ENCODE results near the gene CACTIN.

CACTIN gene

DNA sequence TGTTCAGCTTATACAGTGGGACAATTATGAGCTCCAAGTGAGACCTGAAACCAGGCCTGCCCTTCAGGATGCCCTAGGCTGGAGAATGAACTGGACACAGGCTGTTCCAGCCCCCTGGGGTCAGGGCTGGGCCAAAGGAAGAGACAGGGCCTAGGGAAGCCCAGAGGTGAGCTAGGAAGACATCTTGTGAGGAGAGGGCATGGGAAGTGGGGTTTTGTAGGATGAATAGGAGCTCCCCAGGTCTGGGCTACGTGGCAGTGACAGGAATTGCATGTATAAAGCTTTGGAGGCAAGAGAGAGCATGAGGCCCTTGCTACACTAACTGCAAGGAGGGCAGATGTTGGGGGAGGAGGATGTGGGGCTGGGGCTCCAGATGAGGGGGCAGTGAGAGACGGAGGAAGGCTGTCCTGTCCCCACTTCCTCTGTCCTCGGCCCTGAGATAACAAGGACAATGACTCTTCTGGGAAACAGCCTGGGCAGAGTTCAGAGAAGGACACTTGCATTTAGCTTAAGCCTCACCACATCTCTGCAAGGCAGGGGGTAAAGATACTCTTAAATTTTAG is 18.4 kb downstream of the CACTIN start:
- DNase-seq, result no peak

DNA sequence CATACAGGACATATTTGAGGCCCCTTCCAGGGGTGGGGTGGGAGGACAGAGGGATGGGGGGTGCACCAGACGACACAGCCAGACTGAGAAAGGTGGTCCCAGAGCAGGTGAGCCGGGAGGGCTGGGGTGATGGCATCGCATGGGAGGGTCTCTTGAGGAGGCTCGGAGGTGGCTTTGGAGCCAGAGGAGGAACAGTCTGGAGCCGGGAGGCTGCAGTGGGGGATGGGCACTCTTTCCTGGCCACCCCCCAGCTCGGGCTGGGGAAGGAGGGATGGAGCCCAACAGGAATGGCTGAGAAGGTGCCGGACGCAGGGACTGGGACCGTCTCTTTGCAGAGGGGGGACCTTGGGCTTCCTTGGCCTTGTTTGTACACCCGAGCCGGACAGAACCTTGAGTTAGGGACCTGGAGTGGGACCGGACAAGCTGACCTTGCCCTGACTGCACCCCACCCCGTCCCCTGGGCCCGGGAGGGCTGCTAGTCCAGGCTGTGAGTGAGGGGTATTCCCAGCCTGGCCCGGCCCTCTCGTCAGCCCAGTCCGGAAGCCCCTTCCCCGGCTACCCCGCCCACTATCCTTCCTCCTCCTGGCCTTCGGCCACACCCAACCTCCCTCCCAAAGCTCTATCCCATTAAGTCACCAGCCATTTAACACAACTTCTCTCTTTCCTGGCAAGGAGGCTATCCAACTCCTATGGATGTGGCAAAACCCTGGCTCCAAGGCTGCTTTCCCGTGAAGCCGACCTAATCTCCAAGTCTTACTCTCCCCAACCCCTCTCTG is 19.1 kb downstream of the CACTIN start:
- no peak for DNase-seq

DNA sequence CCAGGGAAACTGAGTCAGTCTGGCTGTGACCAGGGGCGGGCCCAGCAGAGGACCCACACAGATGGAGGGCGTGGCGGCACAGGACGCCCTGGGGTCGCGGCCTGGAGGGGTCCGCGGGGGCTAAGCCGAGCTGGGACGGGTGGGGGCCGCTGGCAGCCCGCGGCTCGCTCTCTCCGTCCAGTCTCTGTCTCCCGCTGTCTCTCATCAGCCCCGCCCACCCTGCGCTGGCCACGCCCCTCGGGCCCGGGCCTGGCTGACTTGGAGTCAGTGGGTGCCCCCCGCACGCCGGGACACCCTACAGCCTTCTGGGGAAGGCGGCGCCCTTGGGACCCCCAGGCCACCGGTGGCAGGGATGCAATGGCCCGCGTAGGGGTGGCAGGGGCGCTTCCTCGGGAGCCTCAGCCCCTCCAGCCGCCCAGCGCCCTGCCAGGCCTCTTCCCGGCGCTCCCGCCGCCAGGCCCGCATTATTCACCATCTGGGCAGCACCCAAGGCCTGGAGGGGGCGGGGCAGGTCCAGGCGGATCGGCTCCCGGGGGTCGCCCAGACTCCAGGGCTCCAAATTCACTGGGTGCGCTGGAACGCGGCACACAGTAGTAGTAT is 19.8 kb downstream of the CACTIN start, which contains the start of gene TBXA2R:
TSS of gene TBXA2R (minus strand) at position 186 of the 600 bp plus-strand sequence. CDS start 6,241 bp downstream, outside the sequence.
- DNase-seq, result peak; percentile 55

DNA sequence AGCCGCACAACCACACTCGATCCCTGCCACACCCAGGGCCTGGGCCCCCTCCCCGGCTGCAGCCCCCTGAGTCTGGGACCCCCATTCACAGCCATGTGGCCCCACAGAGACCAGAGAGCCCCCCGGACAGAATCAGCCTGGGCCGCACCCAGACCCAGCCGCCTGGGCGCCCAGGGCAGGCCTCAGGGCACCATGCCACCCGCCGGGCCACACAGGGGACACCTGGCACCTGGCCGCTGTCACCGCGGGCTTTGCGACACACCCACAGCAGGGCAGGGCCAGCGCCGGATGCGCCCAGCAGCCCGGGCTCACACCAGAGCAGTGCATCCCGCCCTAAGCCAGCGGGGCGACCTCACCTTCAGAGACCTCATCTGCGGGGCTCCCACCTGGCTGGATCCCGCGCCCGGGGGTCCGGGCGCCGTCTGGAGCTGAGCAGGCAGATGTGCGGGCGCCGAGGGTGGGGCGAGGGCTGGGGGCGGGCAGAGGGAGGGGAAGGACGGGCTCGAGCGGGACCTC is 20.4 kb downstream of the CACTIN start:
- DNase-seq, result peak; percentile 17

DNA sequence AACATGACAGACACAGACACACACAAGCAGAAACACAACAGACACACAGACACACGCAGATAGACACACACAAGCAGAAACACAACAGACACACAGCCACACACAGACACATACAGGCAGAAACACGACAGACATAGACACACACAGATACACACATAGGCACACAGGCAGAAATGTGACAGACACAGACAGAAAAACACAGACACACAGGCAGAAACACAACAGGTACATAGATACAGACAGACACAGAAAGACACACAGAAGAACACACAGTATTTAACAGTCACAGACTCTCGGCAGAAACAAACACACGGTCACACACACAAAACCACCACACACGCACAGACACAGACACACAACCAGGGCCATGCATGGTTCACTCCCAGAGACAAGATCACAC is 20.8 kb downstream of the CACTIN start:
- DNase-seq, result no peak

DNA sequence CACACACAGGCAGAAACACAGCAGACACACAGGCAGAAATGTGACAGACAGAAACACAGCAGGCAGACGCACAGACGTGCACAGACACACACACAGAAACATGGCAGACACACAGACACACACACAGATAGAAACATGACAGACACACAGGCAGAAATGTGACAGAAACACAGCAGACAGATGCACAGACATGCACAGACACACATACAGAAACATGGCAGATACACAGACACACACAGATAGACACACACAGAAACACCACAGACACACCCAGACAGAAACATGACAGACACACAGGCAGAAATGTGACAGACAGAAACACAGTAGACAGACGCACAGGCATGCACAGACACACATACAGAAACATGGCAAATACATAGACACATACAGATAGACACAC is 21.2 kb downstream of the CACTIN start:
- DNase-seq, result no peak

DNA sequence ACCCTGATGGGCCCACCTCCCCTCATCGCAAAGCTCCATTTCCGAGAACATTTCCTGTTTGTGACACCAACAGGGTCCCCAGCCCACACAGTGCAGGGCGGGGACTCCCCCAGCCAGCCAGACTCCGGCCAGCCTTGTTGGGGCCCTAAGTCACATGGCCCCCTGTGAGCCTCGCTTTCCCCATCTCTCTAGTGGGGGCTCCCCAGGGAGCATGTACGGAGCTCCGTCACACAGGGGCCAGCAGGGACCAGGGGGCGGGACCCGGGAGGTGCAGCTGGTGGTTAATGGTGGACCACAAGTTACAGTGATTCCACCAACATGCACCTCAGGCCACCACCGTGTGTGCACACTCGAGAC is 21.6 kb downstream of the CACTIN start:
- no peak for DNase-seq

DNA sequence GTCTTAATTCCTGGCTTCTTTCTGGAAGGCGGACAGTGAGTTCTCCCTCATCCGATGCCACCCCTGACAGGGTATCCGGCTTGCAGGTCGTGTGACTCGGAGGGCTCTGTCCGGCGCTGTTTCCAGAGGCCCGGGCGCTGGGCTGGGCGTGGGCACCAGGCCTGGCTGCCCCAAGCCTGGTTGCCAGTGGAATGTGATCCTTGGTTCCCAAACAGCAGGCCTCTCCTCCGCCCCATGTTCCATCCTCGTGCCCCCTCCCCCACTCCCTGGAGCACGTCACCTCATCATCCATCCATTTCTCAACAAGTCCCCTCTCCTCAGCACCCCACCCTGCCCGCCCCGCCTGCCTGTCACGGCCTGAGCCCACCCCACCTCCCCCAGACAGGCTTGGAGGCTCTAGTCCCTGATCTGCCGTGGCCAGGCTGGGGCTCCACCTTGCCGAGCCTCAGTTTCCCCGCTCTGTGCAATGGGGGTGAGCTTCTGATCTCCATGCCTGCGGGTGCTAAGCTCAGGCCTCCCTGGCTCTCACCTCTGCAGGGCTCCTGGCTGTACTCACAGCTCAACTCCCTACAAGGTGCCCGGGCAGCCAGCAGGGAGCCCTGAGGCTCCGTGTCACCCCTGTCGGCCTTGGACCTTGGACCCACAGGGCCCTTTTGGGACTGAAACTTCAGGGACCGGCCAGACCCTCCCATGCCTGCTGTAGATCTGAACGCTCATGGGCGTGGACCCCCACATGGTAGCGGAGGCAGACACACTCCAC is 22.2 kb downstream of the CACTIN start:
- DNase-seq, result no peak

DNA sequence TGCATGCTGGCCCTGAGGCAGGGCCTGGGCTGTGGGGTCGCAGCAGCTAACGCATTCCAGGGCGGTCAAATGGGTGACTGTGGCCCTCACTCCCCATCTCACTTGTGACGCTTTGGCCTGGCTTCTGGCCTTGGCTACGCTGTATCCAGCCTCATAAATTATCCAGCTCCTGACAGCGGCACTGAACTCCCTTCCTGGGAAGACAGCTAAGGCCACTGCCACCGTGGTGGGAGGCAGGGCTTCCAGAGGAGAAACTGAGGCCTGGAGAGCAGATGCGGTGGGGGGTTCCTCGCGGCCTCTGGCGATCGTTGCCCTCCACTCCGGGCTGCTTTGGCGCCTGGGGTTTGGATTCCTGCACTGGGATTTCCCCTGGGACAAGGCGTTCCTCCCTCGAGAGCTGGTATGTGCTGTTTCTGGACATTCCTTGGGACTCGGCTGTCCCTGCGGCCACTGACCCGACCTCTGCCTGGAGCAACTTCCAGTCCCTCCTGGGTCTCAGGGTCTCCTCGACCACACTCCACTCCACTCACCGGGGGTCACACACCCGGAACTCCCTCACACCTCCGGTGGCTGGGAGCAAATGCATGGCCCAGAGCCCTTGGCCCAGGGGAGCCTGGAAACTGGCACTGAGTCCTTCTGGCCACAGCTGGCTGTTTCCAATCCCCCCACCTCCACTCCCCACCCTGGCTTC is 23.3 kb downstream of the CACTIN start:
- no peak for DNase-seq

DNA sequence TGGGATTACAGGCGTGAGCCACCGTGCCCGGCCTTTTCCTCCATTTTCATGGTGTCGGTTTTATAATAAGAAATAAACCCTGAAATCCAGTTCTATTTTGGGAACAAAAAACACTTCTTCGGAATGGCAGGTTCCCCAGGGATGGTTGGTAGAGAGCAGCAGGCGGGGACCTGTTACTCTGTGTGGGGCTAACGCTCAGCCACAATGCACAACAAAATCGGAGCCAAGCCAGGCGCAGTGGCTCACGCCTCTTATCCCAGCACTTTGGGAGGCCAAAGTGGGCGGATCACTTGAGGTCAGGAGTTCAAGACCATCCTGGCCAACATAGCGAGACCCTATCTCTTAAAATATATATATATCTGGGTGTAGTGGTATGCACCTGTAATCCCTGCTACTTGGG is 25.6 kb downstream of the CACTIN start:
- DNase-seq, result no peak

DNA sequence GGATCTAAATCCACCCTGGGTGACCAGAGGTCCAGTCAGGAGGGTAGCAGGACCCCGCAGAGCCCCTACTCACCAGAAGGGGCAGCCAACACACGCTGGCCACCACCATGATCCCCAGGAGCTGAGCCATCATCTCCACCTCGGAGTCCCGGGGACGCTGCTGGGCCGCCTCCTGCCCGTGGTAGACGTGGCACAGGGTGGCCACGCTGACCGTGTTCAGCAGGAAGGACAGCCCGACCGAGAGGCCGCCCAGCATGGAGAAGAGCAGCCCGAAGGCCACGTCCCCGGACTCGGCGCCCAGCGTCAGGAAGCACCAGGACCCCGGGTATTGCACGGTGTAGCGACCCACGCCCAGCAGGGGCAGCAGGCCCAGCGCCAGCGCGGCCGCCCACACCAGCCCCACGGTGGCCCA is 26.8 kb downstream of the CACTIN start:
- no peak for DNase-seq

DNA sequence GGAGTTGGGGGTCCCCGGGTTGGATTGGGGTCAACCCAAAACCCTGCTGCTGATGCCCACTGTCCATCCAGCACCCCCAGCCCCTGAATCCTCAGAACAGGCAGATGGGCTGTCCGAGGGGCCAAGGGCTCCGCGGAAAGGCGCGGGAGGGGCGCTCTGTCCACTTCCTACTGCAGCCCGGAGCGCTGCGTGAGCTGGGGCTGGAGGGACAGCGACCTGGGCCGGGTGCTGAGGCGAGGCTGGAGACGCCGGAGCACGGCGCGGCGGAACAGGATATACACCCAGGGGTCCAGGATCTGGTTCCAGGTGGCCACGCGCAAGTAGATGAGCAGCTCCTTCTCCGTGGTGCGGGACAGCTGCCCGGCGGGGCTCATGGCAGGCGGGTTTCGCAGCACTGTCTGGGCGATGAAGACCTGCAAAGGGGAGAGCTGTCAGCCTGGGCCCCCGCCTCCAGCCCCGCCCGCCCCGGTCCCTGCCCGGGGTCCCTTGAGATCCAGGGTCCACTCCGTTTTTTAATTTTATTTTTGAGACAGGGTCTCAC is 31.0 kb downstream of the CACTIN start:
- DNase-seq, result no peak

DNA sequence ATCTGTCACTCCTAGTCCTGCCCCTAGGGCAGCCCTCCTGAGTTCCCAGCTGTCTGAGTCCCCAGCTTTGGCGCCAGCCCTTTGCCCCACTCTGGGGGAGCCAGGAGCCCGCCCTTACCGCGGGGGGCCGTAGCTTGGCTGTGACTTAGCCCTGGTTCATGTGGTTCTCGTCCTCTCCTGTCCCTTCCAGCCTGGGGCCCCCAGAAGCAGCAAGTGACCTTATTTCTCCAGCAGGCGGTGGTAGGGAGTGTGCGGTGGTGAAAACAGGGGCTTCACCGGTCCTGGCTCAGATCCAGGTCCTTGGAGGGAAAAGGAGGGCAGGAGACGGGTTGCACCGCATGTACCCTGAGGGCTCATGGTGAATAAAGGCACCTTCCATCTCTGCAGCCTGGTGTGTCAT is 33.4 kb downstream of the CACTIN start:
- DNase-seq, result no peak

DNA sequence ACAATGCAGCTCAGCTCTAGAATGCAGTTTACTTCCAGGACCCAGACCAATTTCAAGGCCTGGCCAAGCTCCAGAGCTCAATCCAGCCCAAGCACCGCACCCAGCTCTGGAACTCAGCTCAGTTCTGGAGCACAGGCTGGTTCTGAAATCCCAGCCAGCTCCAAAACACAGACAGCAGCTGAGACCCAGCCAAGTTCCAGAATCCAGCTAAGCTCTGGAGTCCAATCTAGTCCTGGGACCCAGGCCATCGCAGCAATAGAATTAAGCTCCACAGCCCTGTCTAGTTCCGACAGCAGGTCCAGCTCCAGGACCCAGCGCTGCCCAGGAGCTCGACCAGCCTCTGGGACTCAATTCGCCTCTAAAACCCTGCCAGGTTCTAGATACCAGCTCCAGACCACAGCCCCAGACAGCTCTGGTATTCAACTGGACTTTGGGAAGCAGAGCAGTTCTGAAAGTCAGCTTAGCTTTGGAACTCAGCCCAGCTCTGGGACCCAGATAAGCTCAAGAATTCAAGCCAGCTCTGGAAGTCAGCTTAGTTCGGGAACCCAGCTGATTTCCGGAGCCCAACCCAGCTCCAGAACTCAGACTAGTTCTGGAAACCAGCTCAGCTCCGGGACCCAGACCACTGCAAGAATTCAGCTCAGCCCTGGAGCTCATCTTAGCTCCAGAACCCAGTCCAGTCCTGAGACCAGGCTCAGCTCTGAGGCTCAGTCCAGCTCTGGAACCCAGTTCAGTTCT is 34.5 kb downstream of the CACTIN start:
- no peak for DNase-seq

DNA sequence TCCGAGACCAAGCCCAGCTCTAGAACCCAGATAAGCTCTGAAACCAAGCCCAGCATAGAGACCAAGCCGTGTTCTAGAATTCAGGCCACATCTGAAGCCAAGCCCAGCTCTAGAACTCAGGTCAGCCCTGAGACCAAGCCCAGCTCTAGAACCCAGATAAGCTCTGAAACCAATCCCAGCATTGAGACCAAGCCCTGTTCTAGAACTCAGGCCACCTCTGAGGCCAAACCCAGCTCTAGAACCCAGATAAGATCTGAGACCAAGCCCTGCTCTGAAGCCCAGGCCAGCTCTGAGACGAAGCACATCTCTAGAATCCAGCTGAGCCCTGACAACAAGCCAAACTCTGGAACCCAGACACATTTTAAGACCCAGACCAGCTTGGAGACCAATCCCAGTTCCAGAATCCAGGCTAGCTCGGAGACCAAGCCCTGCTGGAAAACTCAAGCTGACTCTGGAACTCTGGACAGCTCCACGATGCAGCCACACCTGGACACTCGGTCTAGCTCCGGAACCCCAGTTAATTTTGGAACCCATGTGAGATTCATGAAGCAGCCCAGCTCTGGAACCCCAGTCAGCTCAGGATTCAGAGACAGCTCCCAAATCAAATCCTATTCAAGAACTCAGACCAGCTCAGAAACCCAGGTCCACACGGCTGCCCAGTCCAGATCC is 35.5 kb downstream of the CACTIN start:
- no peak for DNase-seq

DNA sequence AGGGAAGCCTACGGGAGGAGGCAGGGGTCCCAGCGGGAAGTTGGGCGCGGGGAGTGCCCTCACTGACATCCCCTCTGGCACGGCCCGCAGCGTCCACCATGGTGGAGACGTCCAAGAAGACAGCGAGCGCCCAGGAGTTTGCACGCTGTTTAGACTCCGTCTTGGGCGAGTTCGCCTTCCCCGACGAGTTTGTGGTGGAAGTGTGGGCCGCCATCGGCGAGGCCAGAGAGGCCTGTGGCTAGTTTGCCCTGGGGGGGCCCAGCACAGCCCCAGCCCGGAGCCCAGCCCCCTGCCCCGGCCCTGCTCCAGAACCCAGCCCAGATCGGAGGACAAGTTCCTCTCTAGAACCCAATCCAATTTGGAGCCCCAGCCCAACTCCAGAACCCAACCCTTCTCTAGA is 36.6 kb downstream of the CACTIN start:
- DNase-seq, result no peak

DNA sequence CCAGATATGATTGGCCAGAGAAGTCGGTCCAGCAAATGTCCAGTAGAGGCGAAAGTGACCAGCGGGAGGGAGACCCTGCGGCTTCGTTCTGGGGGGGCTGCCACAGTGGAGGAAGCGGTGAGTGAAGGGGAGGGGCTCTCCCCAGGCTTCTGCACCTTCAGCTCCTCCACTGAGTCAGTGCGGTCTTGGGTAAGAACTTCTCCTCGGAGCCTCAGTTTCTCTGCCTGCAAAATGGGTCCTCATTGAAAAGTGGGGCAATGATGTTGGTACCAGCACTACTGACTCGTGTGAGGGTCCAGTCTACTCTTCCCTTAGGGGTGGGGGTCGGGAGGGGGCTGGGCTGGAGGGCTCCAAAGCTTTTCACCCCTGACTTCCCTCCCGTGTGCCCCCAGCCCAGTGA is 37.2 kb downstream of the CACTIN start:
- no peak for DNase-seq

DNA sequence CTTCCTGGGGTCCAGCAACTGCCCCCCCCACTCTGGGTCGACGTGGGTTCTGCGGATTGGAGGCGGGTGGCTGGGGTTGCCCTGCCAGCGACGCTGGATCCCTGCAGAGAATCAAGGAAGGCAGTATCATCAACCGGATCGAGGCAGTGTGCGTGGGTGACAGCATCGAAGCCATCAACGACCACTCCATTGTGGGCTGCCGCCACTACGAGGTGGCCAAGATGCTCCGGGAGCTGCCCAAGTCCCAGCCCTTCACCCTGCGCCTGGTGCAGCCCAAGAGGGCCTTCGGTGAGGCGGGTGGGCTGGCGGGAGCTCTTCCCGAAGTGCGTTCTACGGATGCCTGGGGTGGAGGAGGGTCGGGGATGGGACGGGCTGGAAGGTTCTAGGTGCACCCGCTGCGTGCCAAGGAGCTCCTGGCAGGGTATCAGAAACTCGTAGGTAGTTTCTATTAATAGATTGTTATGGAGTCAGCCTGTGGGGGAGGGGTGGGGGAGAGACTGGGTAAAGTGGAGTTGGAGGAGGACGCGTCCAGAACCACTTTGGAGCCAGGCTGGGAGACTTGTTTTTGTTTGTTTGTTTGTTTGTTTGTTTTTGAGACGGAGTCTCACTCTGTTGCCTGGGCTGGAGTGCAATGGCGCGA is 39.8 kb downstream of the CACTIN start:
- no peak for DNase-seq

DNA sequence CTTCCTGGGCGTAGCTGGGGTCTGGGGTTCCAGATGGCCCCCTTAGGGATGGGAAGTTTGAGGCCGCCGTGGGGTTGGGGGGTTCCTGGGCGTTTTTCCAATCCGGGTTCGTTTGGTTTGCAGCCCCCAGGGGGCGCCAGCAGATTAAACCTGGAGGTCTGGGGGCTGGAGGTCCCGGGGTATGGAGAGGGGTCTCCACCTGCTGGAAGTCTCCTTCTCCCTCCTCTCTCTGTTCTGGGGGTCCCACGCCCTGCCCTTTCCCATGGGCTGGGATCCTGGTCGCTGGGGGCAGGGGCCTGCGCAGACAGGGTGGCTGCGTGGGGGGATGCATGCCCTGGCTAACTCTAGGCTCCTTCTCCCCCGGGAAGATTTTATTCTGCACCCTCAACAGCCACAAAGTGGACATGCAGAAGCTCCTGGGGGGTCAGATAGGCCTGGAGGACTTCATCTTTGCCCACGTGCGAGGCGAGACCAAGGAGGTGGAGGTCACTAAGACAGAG is 40.4 kb downstream of the CACTIN start:
- DNase-seq, result peak; percentile 42
